K562 (cell line): Measurements from ENCODE around the gene MYO1D. TPM values are rescaled to one million over a fixed set of nuclear protein-coding genes. Genes with fewer than 3 reads are reported as not detected.

Source experiments
- ATAC-seq: fragments of 200-7000 bp; cut with Tn5 transposase; 3 replicates; pipeline ENCODE4 v1.9.1; 2020; ENCODE audit warnings: moderate library complexity
- BruUV-seq: library from RNA; stranded (reverse); fragments of 400-500 nt; replicated peaks from 2 replicates; lab custom pipeline; 2021; lab: Mats Ljungman, UMichigan
- CTCF ChIA-PET: fragments of 300-600 bp; formaldehyde crosslinking; extraction: SDS; loops from one replicate; lab custom pipeline; 2021; ENCODE audit warnings: low intra/inter-chr PET ratio; lab: Yijun Ruan, JAX
- POLR2A ChIA-PET: fragments of 300-600, 350-650 bp; sonication (Branson Sonifier 250); formaldehyde crosslinking; extraction: SDS; loops from one replicate; lab custom pipeline; 2021; ENCODE audit warnings: antibody characterized with exemption, inconsistent platforms; lab: Yijun Ruan, JAX
- DNase-seq, 4 experiments: peaks; one replicate each; pipeline versions ENCODE4 v3.0.0 to v3.0.0-alpha.2; 2011 to 2018; ENCODE audit warnings: low spot score in 3 of 4, mixed read lengths in 3 of 4; ENCODE audit errors: extremely low read depth in 1 of 4
- FAIRE-seq: peaks from 2 replicates; lab custom pipeline; 2011; peaks lifted over from hg19 to GRCh38; lab: Jason Lieb, UNC
- H2AFZ ChIP-seq: 2 replicates; pipeline ENCODE4 v1.6.0; 2011; ENCODE audit warnings: low read depth, low read length, control low read depth, inconsistent platforms
- H3K27ac ChIP-seq: fragments of 200-600 bp; 3 replicates; pipeline ENCODE4 v1.8.0; 2011; ENCODE audit warnings: low read depth, mild to moderate bottlenecking, control low read depth, inconsistent platforms, low read length, moderate library complexity, mixed read lengths; ENCODE audit errors: extremely low read depth
- H3K27me3 ChIP-seq, 2 experiments: fragments of 300-600 bp in 1 of 2; 2 replicates in 1 of 2; 3 replicates in 1 of 2; pipeline versions ENCODE4 v1.6.0 to v1.8.0; 2011; ENCODE audit warnings: inconsistent platforms in 2 of 2, low read length in 2 of 2, mild to moderate bottlenecking in 1 of 2, mixed read lengths in 1 of 2, moderate library complexity in 1 of 2; ENCODE audit not compliant: control insufficient read depth in 2 of 2, insufficient read depth in 2 of 2
- H3K36me3 ChIP-seq: fragments of 300-600 bp; 3 replicates; pipeline ENCODE4 v1.8.0; 2011; ENCODE audit warnings: mild to moderate bottlenecking, low read length, inconsistent platforms; ENCODE audit not compliant: control insufficient read depth, insufficient read depth
- H3K4me1 ChIP-seq, 2 experiments: fragments of 200-600 bp in 1 of 2; replicated peaks in 1 of 2; 2 replicates in 1 of 2; 3 replicates in 1 of 2; pipeline versions ENCODE4 v1.5.1 to v1.8.0; 2011; ENCODE audit warnings: inconsistent platforms in 2 of 2, low read length in 2 of 2, mild to moderate bottlenecking in 1 of 2, mixed read lengths in 1 of 2, moderate library complexity in 1 of 2; ENCODE audit not compliant: control insufficient read depth in 2 of 2, insufficient read depth in 2 of 2
- H3K4me2 ChIP-seq: 2 replicates; pipeline ENCODE4 v1.6.1; 2011; ENCODE audit warnings: low read length, control low read depth, inconsistent platforms, mixed read lengths; ENCODE audit not compliant: insufficient read depth
- H3K4me3 ChIP-seq: fragments of 200-600 bp; sonication (generic), shearing (Covaris generic); 2 replicates; pipeline ENCODE4 v1.5.1; 2016; ENCODE audit warnings: control low read depth, inconsistent platforms
- H3K79me2 ChIP-seq: fragments of 200-600 bp; 3 replicates; pipeline ENCODE4 v1.8.0; 2011; ENCODE audit warnings: low read length, inconsistent platforms; ENCODE audit not compliant: control insufficient read depth, insufficient read depth
- H3K9ac ChIP-seq, 2 experiments: 2 replicates each; pipeline versions ENCODE4 v1.6.0 to v1.6.1; 2011; ENCODE audit warnings: low read depth in 2 of 2, low read length in 2 of 2, control low read depth in 1 of 2, inconsistent platforms in 1 of 2, mild to moderate bottlenecking in 1 of 2, mixed read lengths in 1 of 2; ENCODE audit not compliant: insufficient read depth in 1 of 2
- H3K9me1 ChIP-seq: one replicate; pipeline ENCODE4 v1.6.0; 2011; ENCODE audit warnings: inconsistent platforms, mild to moderate bottlenecking, low read length, moderate library complexity; ENCODE audit not compliant: control insufficient read depth, insufficient read depth
- H3K9me3 ChIP-seq: replicated peaks from 2 replicates; pipeline ENCODE4 v1.5.1; 2011; ENCODE audit warnings: low read depth, low read length, inconsistent platforms; ENCODE audit not compliant: control insufficient read depth, insufficient read depth
- H4K20me1 ChIP-seq: replicated peaks from 2 replicates; pipeline ENCODE4 v1.6.1; 2011; ENCODE audit warnings: low read length, inconsistent platforms, mixed read lengths; ENCODE audit not compliant: control insufficient read depth, insufficient read depth
- CC2D1A ChIP-seq: fragments of 450-650 bp; IDR thresholded peaks from 2 replicates; pipeline ENCODE4 v1.6.1; 2017; ENCODE audit warnings: mild to moderate bottlenecking
- DIDO1 ChIP-seq: fragments of 450-650 bp; IDR thresholded peaks from 2 replicates; pipeline ENCODE4 v1.6.1; 2016; ENCODE audit warnings: low read depth, missing biosample characterization, missing genetic modification characterization
- FOXP1 ChIP-seq: sonication (generic); formaldehyde crosslinking; IDR thresholded peaks from 2 replicates; pipeline ENCODE4 v1.8.0; 2022; ENCODE audit warnings: mild to moderate bottlenecking, missing genetic modification reagents
- MEF2A ChIP-seq: IDR thresholded peaks from 2 replicates; pipeline ENCODE4 v1.6.1; 2011; ENCODE audit warnings: low read depth, mild to moderate bottlenecking, low read length, moderate library complexity; ENCODE audit not compliant: control insufficient read depth
- MTA3 ChIP-seq: fragments of 450-650 bp; formaldehyde crosslinking; IDR thresholded peaks from 2 replicates; pipeline ENCODE4 v1.6.1; 2017; ENCODE audit warnings: mild to moderate bottlenecking, borderline replicate concordance
- RBM15 ChIP-seq: fragments of 200-400 bp; formaldehyde crosslinking; IDR thresholded peaks from 2 replicates; pipeline ENCODE4 v1.6.1; 2018; ENCODE audit warnings: mild to moderate bottlenecking, low read length, moderate library complexity; ENCODE audit not compliant: insufficient read depth
- SIN3B ChIP-seq: fragments of 450-650 bp; IDR thresholded peaks from 2 replicates; pipeline ENCODE4 v1.6.1; 2017; ENCODE audit warnings: low read depth, mild to moderate bottlenecking, moderate library complexity
- SMARCA5 ChIP-seq: fragments of 450-650 bp; IDR thresholded peaks from 2 replicates; pipeline ENCODE4 v1.6.1; 2016
- SNIP1 ChIP-seq: fragments of 450-650 bp; IDR thresholded peaks from 2 replicates; pipeline ENCODE4 v1.7.1; 2017; ENCODE audit warnings: low read depth, mild to moderate bottlenecking
- SREBF1 ChIP-seq: fragments of 150-350 bp; IDR thresholded peaks from 2 replicates; pipeline ENCODE4 v1.6.1; 2014; ENCODE audit warnings: antibody characterized with exemption, low read depth, low read length, borderline replicate concordance
- SRSF1 ChIP-seq: fragments of 200-400 bp; formaldehyde crosslinking; IDR thresholded peaks from 2 replicates; pipeline ENCODE4 v1.6.1; 2017; ENCODE audit warnings: mild to moderate bottlenecking, low read depth, low read length, moderate library complexity
- TFE3 ChIP-seq: fragments of 450-650 bp; formaldehyde crosslinking; IDR thresholded peaks from 2 replicates; pipeline ENCODE4 v1.4.0; 2020; ENCODE audit warnings: mild to moderate bottlenecking, mixed read lengths
- XRCC5 ChIP-seq: fragments of 200-400 bp; formaldehyde crosslinking; IDR thresholded peaks from 2 replicates; pipeline ENCODE4 v1.6.1; 2017; ENCODE audit warnings: low read depth, mild to moderate bottlenecking, low read length
- ZNF408 ChIP-seq: fragments of 250-450 bp; sonication (Bioruptor Pico); IDR thresholded peaks from 2 replicates; pipeline ENCODE4 v1.4.0; 2020; ENCODE audit warnings: low read depth, mild to moderate bottlenecking, moderate library complexity
- ZNF57 ChIP-seq: fragments of 450-650 bp; formaldehyde crosslinking; IDR thresholded peaks from 2 replicates; pipeline ENCODE4 v1.4.0; 2020; ENCODE audit warnings: mild to moderate bottlenecking, moderate library complexity
- ZNF695 ChIP-seq: fragments of 450-650 bp; formaldehyde crosslinking; IDR thresholded peaks from 2 replicates; pipeline ENCODE4 v1.4.0; 2020; ENCODE audit warnings: mild to moderate bottlenecking, moderate library complexity
- WGBS: fragments of 100-300 bp; shearing (Covaris generic); methylation state at CpG from one replicate; pipeline ENCODE4 v1.1.6; 2016; ENCODE audit warnings: low coverage, mixed read lengths; ENCODE audit not compliant: insufficient coverage; ENCODE audit errors: missing lambda C conversion rate; 5-methylcytosine and 5-hydroxymethylcytosine counted together
- in situ Hi-C: fragments of 300-500 bp; cut with MboI; formaldehyde crosslinking; loops from 4 replicates; pipeline ENCODE4 v1.15.0; 2018; ENCODE audit warnings: inconsistent platforms, mixed read lengths
- intact Hi-C: fragments of 100-400 bp; cut with micrococcal nuclease; formaldehyde crosslinking; loops from 2 replicates; pipeline ENCODE4 v1.14.2; 2022
- polyA plus RNA-seq, 8 experiments: library from polyadenylated mRNA; depleted of rRNA in 4 of 8; stranded (reverse) in 5 of 8; unstranded in 3 of 8; fragments of >200 nt; fragmentation: Nextera tagmentation in 2 of 8; fragmentation: Illumina TruSeq in 1 of 8; extraction: Ambion mirVana in 2 of 8; extraction: Trizol in 1 of 8; gene quantifications; 2 replicates each; pipeline versions ENCODE4 v1.2.1 to v1.2.3, GENCODE V29; 2011 to 2014; ENCODE audit warnings: inconsistent platforms in 1 of 8, missing spikeins in 1 of 8
- total RNA-seq, 7 experiments: library from RNA; depleted of rRNA in 6 of 7; stranded (reverse); fragments of >200 nt in 6 of 7; fragmentation: Illumina TruSeq in 2 of 7; extraction: Trizol in 2 of 7; gene quantifications; 2 replicates each; pipeline versions ENCODE4 v1.2.1 to v1.2.3, GENCODE V29; 2011 to 2021; ENCODE audit warnings: low replicate concordance in 1 of 7
- TF ChIP-seq, protein P1 (sequence below): IDR thresholded peaks from 2 replicates; pipeline ENCODE4 v1.6.1; 2016; ENCODE audit warnings: missing genetic modification characterization, missing compliant biosample characterization
- TF ChIP-seq, protein P2 (sequence below): fragments of 450-650 bp; IDR thresholded peaks from 2 replicates; pipeline ENCODE4 v1.6.1; 2018; ENCODE audit warnings: mild to moderate bottlenecking, low read depth; ENCODE audit not compliant: partially characterized antibody
- TF ChIP-seq, protein P3 (sequence below): fragments of 250-450 bp; sonication (Bioruptor Pico); IDR thresholded peaks from 2 replicates; pipeline ENCODE4 v1.8.0; 2022; ENCODE audit warnings: moderate library complexity, mild to moderate bottlenecking, inconsistent platforms

Gene MYO1D
- total and polyA plus RNA-seq, 9 of the 15 experiments (the other 6 are each of a cell fraction or from before 2014, with no cell fraction given), result 2.1 to 71.2 (median 45.4) TPM

DNA sequence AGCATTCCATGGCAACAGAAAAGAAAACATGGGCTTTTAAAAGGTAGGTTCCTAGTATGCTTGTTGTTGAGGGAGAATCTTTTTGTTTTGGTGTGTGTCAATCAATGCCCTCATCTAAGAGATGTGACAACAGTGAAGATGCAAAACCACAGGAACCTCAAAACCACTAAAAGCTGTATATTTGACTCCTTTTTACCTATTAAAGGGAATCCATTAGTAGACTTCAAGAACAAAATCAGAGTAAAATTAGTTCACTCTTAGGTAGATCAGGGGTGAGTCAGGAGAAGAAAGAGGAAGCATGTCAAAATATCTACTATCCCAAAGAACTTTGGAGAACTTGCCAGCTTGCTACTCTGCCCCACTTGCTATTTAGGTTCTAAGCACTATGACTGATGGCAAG lies 301.1 kb downstream of the MYO1D start (continued):
- TF ChIP-seq TFE3 (CRISPR knock-in tag) (no peak), RBM15 (no peak), SIN3B (no peak), ZNF57 (no peak), SNIP1 (no peak), XRCC5 (no peak), MEF2A (no peak), SREBF1 (no peak), DIDO1 (no peak)
- TF ChIP-seq, protein P1, sequence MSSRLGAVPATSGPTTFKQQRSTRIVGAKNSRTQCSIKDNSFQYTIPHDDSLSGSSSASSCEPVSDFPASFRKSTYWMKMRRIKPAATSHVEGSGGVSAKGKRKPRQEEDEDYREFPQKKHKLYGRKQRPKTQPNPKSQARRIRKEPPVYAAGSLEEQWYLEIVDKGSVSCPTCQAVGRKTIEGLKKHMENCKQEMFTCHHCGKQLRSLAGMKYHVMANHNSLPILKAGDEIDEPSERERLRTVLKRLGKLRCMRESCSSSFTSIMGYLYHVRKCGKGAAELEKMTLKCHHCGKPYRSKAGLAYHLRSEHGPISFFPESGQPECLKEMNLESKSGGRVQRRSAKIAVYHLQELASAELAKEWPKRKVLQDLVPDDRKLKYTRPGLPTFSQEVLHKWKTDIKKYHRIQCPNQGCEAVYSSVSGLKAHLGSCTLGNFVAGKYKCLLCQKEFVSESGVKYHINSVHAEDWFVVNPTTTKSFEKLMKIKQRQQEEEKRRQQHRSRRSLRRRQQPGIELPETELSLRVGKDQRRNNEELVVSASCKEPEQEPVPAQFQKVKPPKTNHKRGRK (tag), result no peak
- TF ChIP-seq, all 486 proteins: peak for 0

- no peaks in the 10 kb centered on the region for H3K9me1 ChIP-seq
- no peak overlapping the region for H2AFZ ChIP-seq
- ATAC-seq (no peak), DNase-seq (no peak), FAIRE-seq (no peak)
- H3K9ac ChIP-seq, result no peak overlapping the region
- no peak overlapping the region for H3K4me2 ChIP-seq
- H3K27ac ChIP-seq, result no peak overlapping the region
- H3K27me3 ChIP-seq, result no peaks in the 10 kb centered on the region
- no peaks in the 10 kb centered on the region; the same call in 2 of the 3 replicates for H3K36me3 ChIP-seq
- intact Hi-C loops (no loop called here), in situ Hi-C loops (no loop called here)
- H3K79me2 ChIP-seq, result no peaks in the 10 kb centered on the region
- no peaks in the 10 kb centered on the region for H3K9me3 ChIP-seq
- no TSS peak for BruUV-seq
- H3K4me3 ChIP-seq, result no peak overlapping the region
- ChIA-PET POLR2A (no interaction called here), CTCF (no interaction called here)
- no peaks in the 10 kb centered on the region for H4K20me1 ChIP-seq
- H3K4me1 ChIP-seq, result no peaks in the 10 kb centered on the region
- 67% methylated on average over 2 of the region's 2 CpGs for WGBS
- TF ChIP-seq, protein P2, sequence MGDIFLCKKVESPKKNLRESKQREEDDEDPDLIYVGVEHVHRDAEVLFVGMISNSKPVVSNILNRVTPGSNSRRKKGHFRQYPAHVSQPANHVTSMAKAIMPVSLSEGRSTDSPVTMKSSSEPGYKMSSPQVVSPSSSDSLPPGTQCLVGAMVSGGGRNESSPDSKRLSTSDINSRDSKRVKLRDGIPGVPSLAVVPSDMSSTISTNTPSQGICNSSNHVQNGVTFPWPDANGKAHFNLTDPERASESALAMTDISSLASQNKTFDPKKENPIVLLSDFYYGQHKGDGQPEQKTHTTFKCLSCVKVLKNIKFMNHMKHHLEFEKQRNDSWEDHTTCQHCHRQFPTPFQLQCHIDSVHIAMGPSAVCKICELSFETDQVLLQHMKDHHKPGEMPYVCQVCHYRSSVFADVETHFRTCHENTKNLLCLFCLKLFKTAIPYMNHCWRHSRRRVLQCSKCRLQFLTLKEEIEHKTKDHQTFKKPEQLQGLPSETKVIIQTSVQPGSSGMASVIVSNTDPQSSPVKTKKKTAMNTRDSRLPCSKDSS, result no peak
- TF ChIP-seq SRSF1, result no peak
- no peak for TF ChIP-seq FOXP1 (CRISPR knock-in tag)
- no peak for TF ChIP-seq SMARCA5
- TF ChIP-seq, protein P3, sequence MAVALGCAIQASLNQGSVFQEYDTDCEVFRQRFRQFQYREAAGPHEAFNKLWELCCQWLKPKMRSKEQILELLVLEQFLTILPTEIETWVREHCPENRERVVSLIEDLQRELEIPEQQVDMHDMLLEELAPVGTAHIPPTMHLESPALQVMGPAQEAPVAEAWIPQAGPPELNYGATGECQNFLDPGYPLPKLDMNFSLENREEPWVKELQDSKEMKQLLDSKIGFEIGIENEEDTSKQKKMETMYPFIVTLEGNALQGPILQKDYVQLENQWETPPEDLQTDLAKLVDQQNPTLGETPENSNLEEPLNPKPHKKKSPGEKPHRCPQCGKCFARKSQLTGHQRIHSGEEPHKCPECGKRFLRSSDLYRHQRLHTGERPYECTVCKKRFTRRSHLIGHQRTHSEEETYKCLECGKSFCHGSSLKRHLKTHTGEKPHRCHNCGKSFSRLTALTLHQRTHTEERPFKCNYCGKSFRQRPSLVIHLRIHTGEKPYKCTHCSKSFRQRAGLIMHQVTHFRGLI, result no peak
- no peak for TF ChIP-seq ZNF695 (CRISPR knock-in tag)
- no peak for TF ChIP-seq ZNF408 (CRISPR knock-in tag)
- no peak for TF ChIP-seq CC2D1A
- TF ChIP-seq MTA3, result no peak
Observed at GRCh38 chr17:32570081-32570396, 306.9 kb downstream of the MYO1D start.
